DND-41 (cell line): ENCODE data around the gene ATP2A2.

Experiments used
- ATAC-seq: fragments of 200-7000 bp; cut with Tn5 transposase; 3 replicates; pipeline ENCODE4 v1.9.1; 2021; ENCODE audit warnings: low read depth; ENCODE audit not compliant: insufficient read depth
- DNase-seq: peaks from one replicate; pipeline ENCODE4 v3.0.0-alpha.2; 2020
- H2AFZ ChIP-seq: 2 replicates; pipeline ENCODE4 v1.6.0; 2012; ENCODE audit warnings: low read depth, low read length
- H3K27ac ChIP-seq: 2 replicates; pipeline ENCODE4 v1.5.1; 2012; ENCODE audit warnings: low read length, inconsistent platforms
- H3K27me3 ChIP-seq: fragments of 200-600 bp; sonication (generic); 2 replicates; pipeline ENCODE4 v1.6.0; 2012; ENCODE audit warnings: low read length, mild to moderate bottlenecking, inconsistent platforms; ENCODE audit not compliant: insufficient read depth, poor library complexity
- H3K36me3 ChIP-seq: 2 replicates; pipeline ENCODE4 v1.5.1; 2012; ENCODE audit warnings: low read length, inconsistent platforms; ENCODE audit not compliant: insufficient read depth
- H3K4me1 ChIP-seq: 2 replicates; pipeline ENCODE4 v1.5.1; 2012; ENCODE audit warnings: mild to moderate bottlenecking, low read length; ENCODE audit not compliant: insufficient read depth
- H3K4me2 ChIP-seq: 2 replicates; pipeline ENCODE4 v1.6.0; 2012; ENCODE audit warnings: mild to moderate bottlenecking, moderate library complexity, low read length, inconsistent platforms; ENCODE audit not compliant: insufficient read depth
- H3K4me3 ChIP-seq, 2 experiments: fragments of 200-600 bp in 1 of 2; shearing (Covaris generic) in 1 of 2; 2 replicates each; pipeline ENCODE4 v1.5.1; 2012 to 2016; ENCODE audit warnings: inconsistent platforms in 2 of 2, low read length in 2 of 2, mild to moderate bottlenecking in 2 of 2, low read depth in 1 of 2, moderate library complexity in 1 of 2
- H3K79me2 ChIP-seq: 2 replicates; pipeline ENCODE4 v1.6.0; 2012; ENCODE audit warnings: low read length, inconsistent platforms; ENCODE audit not compliant: insufficient read depth
- H3K9ac ChIP-seq: 2 replicates; pipeline ENCODE4 v1.6.0; 2012; ENCODE audit warnings: low read depth, mild to moderate bottlenecking, inconsistent platforms, low read length, moderate library complexity
- H3K9me3 ChIP-seq: 2 replicates; pipeline ENCODE4 v1.5.1; 2012; ENCODE audit warnings: low read length, moderate library complexity, mild to moderate bottlenecking, inconsistent platforms; ENCODE audit not compliant: insufficient read depth, severe bottlenecking
- H4K20me1 ChIP-seq: 2 replicates; pipeline ENCODE4 v1.6.0; 2012; ENCODE audit warnings: low read length; ENCODE audit not compliant: insufficient read depth
- EZH2 ChIP-seq: IDR thresholded peaks from 3 replicates; pipeline ENCODE4 v1.6.1; 2012; ENCODE audit warnings: borderline replicate concordance, low read depth, mild to moderate bottlenecking, moderate library complexity, low read length, inconsistent platforms; ENCODE audit not compliant: severe bottlenecking
- TF ChIP-seq, protein P1 (sequence below): IDR thresholded peaks from 2 replicates; pipeline ENCODE4 v1.5.1; 2012; ENCODE audit warnings: borderline replicate concordance, low read length, moderate library complexity, mild to moderate bottlenecking; ENCODE audit not compliant: poor library complexity, severe bottlenecking; ENCODE audit errors: extremely low read depth

Gene ATP2A2

GRCh38 chr12:110301065-110301806 lies 20.2 kb downstream of the ATP2A2 start:
- ATAC-seq (no peak), DNase-seq (no peak)
- Histone ChIP-seq H3K9ac (no peak overlapping the region), H2AFZ (no peak overlapping the region), H3K4me2 (no peak overlapping the region), H3K79me2 (peaks cover 99% of the 10 kb centered on the region), H3K36me3 (peaks cover 92% of the 10 kb centered on the region), H3K4me3 (no peak overlapping the region), H3K27me3 (no peaks in the 10 kb centered on the region), H3K27ac (no peak overlapping the region), H3K9me3 (no peaks in the 10 kb centered on the region), H3K4me1 (no peaks in the 10 kb centered on the region), H4K20me1 (peaks cover 51% of the 10 kb centered on the region; the same call in 1 of the 2 replicates)
- no peak for TF ChIP-seq EZH2
- TF ChIP-seq, protein P1, sequence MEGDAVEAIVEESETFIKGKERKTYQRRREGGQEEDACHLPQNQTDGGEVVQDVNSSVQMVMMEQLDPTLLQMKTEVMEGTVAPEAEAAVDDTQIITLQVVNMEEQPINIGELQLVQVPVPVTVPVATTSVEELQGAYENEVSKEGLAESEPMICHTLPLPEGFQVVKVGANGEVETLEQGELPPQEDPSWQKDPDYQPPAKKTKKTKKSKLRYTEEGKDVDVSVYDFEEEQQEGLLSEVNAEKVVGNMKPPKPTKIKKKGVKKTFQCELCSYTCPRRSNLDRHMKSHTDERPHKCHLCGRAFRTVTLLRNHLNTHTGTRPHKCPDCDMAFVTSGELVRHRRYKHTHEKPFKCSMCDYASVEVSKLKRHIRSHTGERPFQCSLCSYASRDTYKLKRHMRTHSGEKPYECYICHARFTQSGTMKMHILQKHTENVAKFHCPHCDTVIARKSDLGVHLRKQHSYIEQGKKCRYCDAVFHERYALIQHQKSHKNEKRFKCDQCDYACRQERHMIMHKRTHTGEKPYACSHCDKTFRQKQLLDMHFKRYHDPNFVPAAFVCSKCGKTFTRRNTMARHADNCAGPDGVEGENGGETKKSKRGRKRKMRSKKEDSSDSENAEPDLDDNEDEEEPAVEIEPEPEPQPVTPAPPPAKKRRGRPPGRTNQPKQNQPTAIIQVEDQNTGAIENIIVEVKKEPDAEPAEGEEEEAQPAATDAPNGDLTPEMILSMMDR = no peak

GRCh38 chr12:110304061-110304551 lies 23.1 kb downstream of the ATP2A2 start:
- Histone ChIP-seq H3K9ac (no peak overlapping the region), H3K9me3 (no peaks in the 10 kb centered on the region), H4K20me1 (peaks cover 64% of the 10 kb centered on the region), H3K4me3 (no peak overlapping the region), H3K4me2 (no peak overlapping the region), H3K27ac (no peak overlapping the region), H3K36me3 (peaks cover 91% of the 10 kb centered on the region), H3K4me1 (no peaks in the 10 kb centered on the region), H3K27me3 (no peaks in the 10 kb centered on the region), H2AFZ (no peak overlapping the region), H3K79me2 (peaks cover 99% of the 10 kb centered on the region)
- ATAC-seq (no peak), DNase-seq (no peak)
- no peak for TF ChIP-seq EZH2
- TF ChIP-seq, protein P1 = no peak

DNA sequence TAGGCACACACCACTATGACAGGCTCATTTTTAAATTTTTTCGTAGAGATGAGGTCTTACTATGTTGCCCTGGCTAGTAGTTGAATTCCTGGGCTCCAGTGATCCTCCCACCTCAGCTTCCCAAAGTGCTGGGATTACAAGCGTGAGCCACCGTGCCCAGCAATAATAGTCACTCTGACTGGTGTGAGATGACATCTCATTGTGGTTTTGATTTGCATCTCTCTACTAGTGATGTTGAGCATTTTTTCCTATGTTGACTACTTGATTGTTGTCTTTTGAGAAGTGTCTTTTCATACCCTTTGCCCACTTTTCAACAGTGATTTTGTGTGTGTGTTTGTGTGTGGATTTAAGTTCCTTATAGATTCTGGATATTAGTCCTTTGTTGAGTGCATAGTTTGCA lies 26.3 kb downstream of the ATP2A2 start:
- H3K27ac ChIP-seq = no peak overlapping the region
- peaks cover 100% of the 10 kb centered on the region for H3K79me2 ChIP-seq
- TF ChIP-seq, protein P1 = no peak
- no peak for TF ChIP-seq EZH2
- peaks cover 73% of the 10 kb centered on the region for H4K20me1 ChIP-seq
- no peaks in the 10 kb centered on the region for H3K4me1 ChIP-seq
- H3K4me2 ChIP-seq = no peak overlapping the region
- peaks cover 83% of the 10 kb centered on the region for H3K36me3 ChIP-seq
- no peak for ATAC-seq
- no peak overlapping the region for H3K4me3 ChIP-seq
- no peaks in the 10 kb centered on the region for H3K27me3 ChIP-seq
- no peak for DNase-seq
- H3K9ac ChIP-seq = no peak overlapping the region
- H3K9me3 ChIP-seq = no peaks in the 10 kb centered on the region
- no peak overlapping the region for H2AFZ ChIP-seq
